IPS DF 4.7 (cell line): ENCODE results near the gene RBBP8.

Experiments
- DNase-seq: peaks from one replicate; pipeline ENCODE4 v3.0.0-alpha.2; 2013; ENCODE audit warnings: low spot score; ENCODE audit errors: extremely low read depth

The RBBP8 gene

GRCh38 chr18:23059541-23060465, 126.7 kb downstream of the RBBP8 start:
- no peak for DNase-seq

- no peak for DNase-seq
Measured at GRCh38 chr18:23062011-23062410, 128.9 kb downstream of the RBBP8 start.

- DNase-seq = no peak
Measured at GRCh38 chr18:23063502-23063901, 130.4 kb downstream of the RBBP8 start.

GRCh38 chr18:23065234-23065806, 132.2 kb downstream of the RBBP8 start:
- DNase-seq = no peak

GRCh38 chr18:23066060-23066459, 132.9 kb downstream of the RBBP8 start:
- DNase-seq = no peak

GRCh38 chr18:23066504-23067039, 133.4 kb downstream of the RBBP8 start:
- no peak for DNase-seq

- DNase-seq = no peak
Measured at GRCh38 chr18:23067236-23067635, 134.1 kb downstream of the RBBP8 start.

GRCh38 chr18:23068011-23068410, 134.9 kb downstream of the RBBP8 start:
- DNase-seq = no peak

GRCh38 chr18:23068570-23069310, 135.6 kb downstream of the RBBP8 start:
- no peak for DNase-seq

- DNase-seq = no peak
Measured at GRCh38 chr18:23069481-23069880, 136.4 kb downstream of the RBBP8 start.

- DNase-seq = no peak
Measured at GRCh38 chr18:23069898-23070297, 136.8 kb downstream of the RBBP8 start.

- no peak for DNase-seq
Measured at GRCh38 chr18:23071285-23071684, 138.2 kb downstream of the RBBP8 start.

- DNase-seq = no peak
Measured at GRCh38 chr18:23072079-23072478, 139.0 kb downstream of the RBBP8 start.

- DNase-seq = no peak
Measured at GRCh38 chr18:23073996-23074606, 141.0 kb downstream of the RBBP8 start.
